NCI-H2196 treated with DMSO at 0.1 percent for 48 hours (cell line): Measurements from ENCODE around the gene CD59.

Source experiments
- DNase-seq: peaks from one replicate; lab custom pipeline; 2025; ENCODE audit not compliant: unreplicated experiment; lab: John Stamatoyannopoulos, UW

Gene CD59

GRCh38 chr11:33736148-33736812, at the start of gene CD59:
Gene CD59 (minus strand): TSS chr11:33736423. CDS start chr11:33722445, 13,978 bp downstream.
- peak; percentile 81 for DNase-seq

- DNase-seq: no peak
Measured at GRCh38 chr11:33785609-33786008, 49.4 kb upstream of the CD59 start.

GRCh38 chr11:33779849-33780528, 43.8 kb upstream of the CD59 start:
- no peak for DNase-seq

GRCh38 chr11:33778675-33779074, 42.5 kb upstream of the CD59 start:
- DNase-seq: no peak

- no peak for DNase-seq
Measured at GRCh38 chr11:33777906-33778305, 41.7 kb upstream of the CD59 start.

- no peak for DNase-seq
Measured at GRCh38 chr11:33775832-33776470, 39.7 kb upstream of the CD59 start.

GRCh38 chr11:33775467-33775807, 39.2 kb upstream of the CD59 start:
- DNase-seq: no peak

- DNase-seq: no peak
Measured at GRCh38 chr11:33774736-33775466, 38.7 kb upstream of the CD59 start.

- peak; percentile 65 for DNase-seq
Measured at GRCh38 chr11:33773987-33774735, 37.9 kb upstream of the CD59 start, which contains the start of gene FBXO3. Gene FBXO3 (minus strand): TSS chr11:33774520. CDS start chr11:33774497, 23 bp downstream.

GRCh38 chr11:33773404-33773986, 37.3 kb upstream of the CD59 start:
- DNase-seq: no peak

GRCh38 chr11:33772870-33773269, 36.6 kb upstream of the CD59 start:
- DNase-seq: no peak

GRCh38 chr11:33772300-33772699, 36.1 kb upstream of the CD59 start:
- no peak for DNase-seq

GRCh38 chr11:33770236-33770635, 34.0 kb upstream of the CD59 start:
- DNase-seq: no peak

- DNase-seq: no peak
Measured at GRCh38 chr11:33769542-33769941, 33.3 kb upstream of the CD59 start.

GRCh38 chr11:33767624-33768023, 31.4 kb upstream of the CD59 start:
- no peak for DNase-seq

- no peak for DNase-seq
Measured at GRCh38 chr11:33766085-33766484, 29.9 kb upstream of the CD59 start.

- no peak for DNase-seq
Measured at GRCh38 chr11:33761471-33761870, 25.2 kb upstream of the CD59 start.

- DNase-seq: no peak
Measured at GRCh38 chr11:33753304-33753967, 17.2 kb upstream of the CD59 start.

GRCh38 chr11:33751878-33752277, 15.7 kb upstream of the CD59 start:
- no peak for DNase-seq

- DNase-seq: no peak
Measured at GRCh38 chr11:33747979-33748378, 11.8 kb upstream of the CD59 start.
